HUDEP-2 (cell line): ENCODE data around the gene PRG2.
"Not testable (repeated sequence)": the region's sequence is repeated elsewhere in the genome, so short reads cannot be mapped to it uniquely, and the experiment has no call there.

Source experiments
- DNase-seq, 76 experiments: peaks; one replicate each; lab custom pipeline; 2025; ENCODE audit not compliant: unreplicated experiment in 76 of 76; lab: John Stamatoyannopoulos, UW

Gene PRG2

GRCh38 chr11:57370941-57371340 lies 19.5 kb downstream of the PRG2 start:
- no peak for DNase-seq

DNA sequence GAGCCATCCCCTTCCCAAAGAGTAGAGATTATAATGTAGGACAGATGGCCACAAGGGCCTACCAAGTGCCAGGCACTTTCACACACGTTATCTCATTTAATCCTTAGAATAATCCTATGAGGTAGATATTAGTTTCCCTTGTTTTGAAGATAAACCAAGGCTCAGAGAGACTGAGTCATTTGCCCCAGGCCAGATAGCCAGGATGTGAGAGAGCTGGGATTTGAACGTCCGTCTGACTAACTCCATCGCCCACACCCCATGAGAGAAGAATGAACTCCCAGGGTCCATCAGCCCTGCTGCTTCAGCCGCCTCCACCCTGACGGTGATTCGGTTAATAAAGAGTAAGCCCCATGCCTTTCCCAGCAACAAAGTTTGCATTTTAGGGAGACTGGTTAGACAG lies 20.2 kb downstream of the PRG2 start:
- no peak for DNase-seq

DNA sequence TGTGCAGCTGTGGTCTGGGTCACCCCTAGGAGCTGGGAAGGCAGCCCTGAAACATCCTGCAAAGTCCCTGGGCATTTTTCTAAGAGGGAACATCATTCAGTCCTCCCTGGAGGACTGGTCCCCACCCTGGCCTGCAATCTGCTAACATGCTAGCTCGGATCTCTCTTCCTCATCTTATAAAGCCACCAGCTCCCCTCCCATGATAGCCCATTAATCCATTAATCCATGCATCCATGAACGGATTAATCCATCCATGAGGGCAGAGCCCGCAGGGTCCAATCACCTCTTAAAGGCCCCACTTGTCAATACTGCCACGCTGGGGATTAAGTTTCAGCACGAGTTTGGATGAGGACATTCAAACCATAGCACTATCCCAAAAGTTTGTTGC lies 21.6 kb downstream of the PRG2 start:
- no peak for DNase-seq

- no peak for DNase-seq
These were observed 22.2 kb downstream of the PRG2 start for GRCh38 chr11:57368106-57368844.

DNA sequence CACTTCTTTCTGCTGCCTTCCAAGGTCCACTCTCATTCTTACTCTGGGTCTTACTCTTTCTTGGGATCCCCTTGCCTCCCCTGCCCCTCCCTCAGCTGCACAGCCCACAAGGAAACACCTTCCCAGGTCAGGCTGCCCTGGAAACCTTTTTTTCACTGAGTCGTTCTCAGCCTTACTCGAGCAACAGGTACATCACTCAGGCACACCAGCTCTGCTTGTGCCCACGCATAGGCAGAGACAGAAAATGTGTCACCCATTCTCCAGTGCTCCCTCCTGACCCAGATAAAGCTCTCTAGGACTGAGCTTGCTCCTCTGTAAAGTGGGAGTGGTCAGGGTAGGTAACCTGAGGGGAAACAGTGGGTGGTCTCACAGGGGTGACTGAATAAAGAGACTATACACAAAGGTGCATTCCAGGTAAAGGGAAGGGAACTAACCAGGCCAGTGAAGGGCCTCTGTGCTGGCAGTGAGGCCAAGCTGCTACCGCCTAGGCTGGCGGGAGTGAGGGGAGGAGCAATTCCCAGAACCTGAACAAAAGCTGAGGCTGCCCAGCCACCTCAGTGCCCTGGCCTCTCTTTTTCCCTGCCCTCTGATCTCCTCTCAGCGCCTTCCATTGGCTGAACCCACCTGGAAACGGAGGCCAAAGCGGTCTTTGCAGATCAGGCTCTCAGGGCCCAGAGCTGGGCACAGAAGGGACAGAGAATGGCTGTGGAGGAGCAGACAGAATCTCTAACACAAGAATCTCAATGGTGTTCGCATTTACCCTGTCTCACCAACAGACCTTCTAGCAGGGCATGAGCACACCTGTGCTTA lies 25.4 kb downstream of the PRG2 start:
- no peak for DNase-seq

GRCh38 chr11:57363131-57364080 lies 27.0 kb downstream of the PRG2 start:
- no peak for DNase-seq

- DNase-seq, result no peak
These were observed 28.5 kb downstream of the PRG2 start for GRCh38 chr11:57361926-57362325.

GRCh38 chr11:57361420-57361819 lies 29.0 kb downstream of the PRG2 start:
- not testable (repeated sequence) for DNase-seq

- no peak for DNase-seq
These were observed 29.5 kb downstream of the PRG2 start for GRCh38 chr11:57360991-57361390.

GRCh38 chr11:57359896-57360690 lies 30.4 kb downstream of the PRG2 start:
- no peak for DNase-seq

GRCh38 chr11:57359396-57359795 lies 31.1 kb downstream of the PRG2 start:
- DNase-seq, result no peak

DNA sequence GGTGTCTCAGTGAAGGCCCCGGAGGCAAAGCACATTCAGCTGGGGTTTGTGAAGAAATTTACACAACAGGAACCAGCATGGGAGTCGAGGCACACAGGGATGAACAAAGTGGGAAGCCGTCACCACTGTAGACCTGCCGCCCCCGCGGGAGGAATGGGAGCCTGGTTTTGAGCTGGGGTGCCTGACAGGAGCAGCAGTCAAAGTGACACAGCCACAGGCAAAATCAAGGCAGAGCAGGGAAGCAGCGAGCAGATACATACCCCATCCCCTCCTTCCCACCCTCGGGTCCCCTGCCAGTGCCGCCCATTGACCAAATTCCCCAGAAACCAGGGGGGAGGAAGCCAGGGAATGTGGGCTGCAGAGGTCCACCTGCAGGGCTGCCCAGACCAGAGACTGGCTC lies 31.5 kb downstream of the PRG2 start:
- no peak for DNase-seq

GRCh38 chr11:57358543-57358961 lies 31.9 kb downstream of the PRG2 start:
- DNase-seq, result peak in 22 of 76 experiments; percentile 6 to 54 (median 32)

- DNase-seq, result no peak
These were observed 32.6 kb downstream of the PRG2 start for GRCh38 chr11:57357856-57358255.

- no peak for DNase-seq
These were observed 33.1 kb downstream of the PRG2 start for GRCh38 chr11:57357310-57357709.

DNA sequence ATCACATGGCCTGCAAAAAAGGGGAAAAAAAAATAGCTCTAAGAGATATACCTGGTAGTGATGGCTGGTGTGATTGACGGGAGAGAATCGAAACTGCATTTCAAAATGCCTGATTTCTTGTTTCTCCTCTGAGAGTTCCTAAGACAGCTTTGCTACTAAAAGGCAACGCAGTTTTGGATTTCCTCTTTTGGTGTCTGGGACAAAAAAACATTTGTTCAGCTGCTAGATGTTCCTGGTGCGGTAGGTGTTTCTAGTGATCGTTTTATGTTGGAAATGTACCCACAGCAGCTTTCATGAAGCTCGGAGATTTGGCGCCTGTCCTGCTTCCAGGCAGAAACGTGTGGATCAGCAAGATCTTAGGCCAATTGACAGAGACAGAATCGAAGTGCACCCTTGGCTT lies 34.2 kb downstream of the PRG2 start:
- no peak for DNase-seq

- peak in 22 of 76 experiments; percentile 8 to 60 (median 22) for DNase-seq
These were observed 35.8 kb downstream of the PRG2 start for GRCh38 chr11:57354699-57355098.

DNA sequence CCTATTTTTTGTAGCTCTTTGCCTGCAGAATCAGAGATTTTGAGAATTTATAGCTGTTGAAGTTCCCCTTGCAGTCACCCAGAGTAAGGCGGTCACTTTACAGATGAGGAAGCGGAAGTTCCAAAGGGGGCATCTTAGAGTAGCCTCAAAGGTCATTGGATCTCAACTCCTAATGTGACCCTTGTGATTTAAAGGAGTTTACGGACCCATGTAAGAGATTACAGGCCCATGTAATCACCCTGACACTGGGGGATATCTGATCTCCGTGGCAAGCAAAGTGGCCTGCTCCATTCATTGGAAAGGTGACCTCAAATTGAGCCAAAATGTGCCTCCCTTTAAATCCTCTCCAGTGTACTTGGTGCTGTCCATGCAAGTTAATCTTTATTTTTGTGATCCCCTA lies 36.6 kb downstream of the PRG2 start:
- no peak for DNase-seq

DNA sequence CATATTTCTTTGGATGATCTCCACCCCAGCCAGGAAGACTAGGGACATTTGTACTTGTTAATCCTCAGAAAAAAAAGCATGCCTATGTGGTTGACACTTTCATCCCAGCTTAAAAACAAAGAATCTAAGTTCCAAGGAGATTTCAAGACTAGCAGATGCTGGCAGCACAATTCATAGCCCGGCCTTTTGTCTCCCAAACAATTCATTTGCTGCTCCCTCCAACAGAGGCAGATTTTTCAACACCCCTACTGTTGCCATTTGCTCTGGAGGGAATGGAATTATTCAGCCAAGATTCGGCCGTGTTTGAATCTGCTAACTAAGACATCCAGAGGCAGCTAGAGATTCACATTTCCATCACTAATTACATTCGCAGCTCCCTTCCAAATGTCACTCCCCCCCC lies 37.0 kb downstream of the PRG2 start:
- DNase-seq, result no peak

- DNase-seq, result peak in 4 of 76 experiments; percentile 11 to 17 (median 15)
These were observed 37.4 kb downstream of the PRG2 start for GRCh38 chr11:57353036-57353435.
